ENCODE data around the gene HAGHL. TPM values are rescaled to one million over a fixed set of nuclear protein-coding genes. Genes with fewer than 3 reads are reported as not detected.

The HAGHL gene
- total and polyA plus RNA-seq, 2 of the 8 experiments (the other 6 are each of a cell fraction or from before 2014, with no cell fraction given) = 26.6 to 26.9 TPM

DNA sequence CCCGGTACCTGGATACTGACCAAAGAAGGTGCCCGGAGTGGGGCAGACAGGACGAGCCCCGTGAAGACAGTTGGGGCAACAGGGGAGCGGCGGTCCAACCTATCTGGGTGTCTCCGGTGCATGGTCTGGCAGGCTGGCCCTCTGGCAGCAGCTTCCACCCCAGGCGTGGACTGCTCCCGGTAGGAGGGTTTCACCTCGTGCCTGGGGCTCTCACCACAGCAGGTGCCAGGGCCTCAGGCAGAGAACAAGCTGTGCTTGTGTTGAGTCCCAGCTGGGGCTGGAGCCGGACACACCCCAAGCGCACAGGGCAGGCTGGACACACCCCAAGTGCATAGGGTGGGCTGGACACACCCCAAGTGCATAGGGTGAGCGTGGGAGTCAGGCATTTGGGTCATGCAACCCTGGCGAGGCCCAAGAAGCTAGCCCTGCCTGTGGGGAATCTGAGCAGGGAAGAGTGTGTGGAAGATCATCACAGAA, 19.8 kb upstream of the HAGHL start:
- H2AFZ ChIP-seq (ENCODE audit: low read length) = no peak overlapping the region
- peaks cover 12% of the 10 kb centered on the region; the same call in 1 of the 2 replicates for H3K23me2 ChIP-seq (ENCODE audit: low read depth, low read length)
- no peak overlapping the region for H3K56ac ChIP-seq (replicated peaks; ENCODE audit: insufficient read length, low read depth, low read length)
- no peaks in the 10 kb centered on the region for H3K9me3 ChIP-seq (ENCODE audit: insufficient read depth in 2 of 2, low read depth in 1 of 2, low read length in 1 of 2)
- POLR2A ChIA-PET (ENCODE audit: partially characterized antibody) = interaction anchor here (0.7 to 20.9 kb wide), 13 partner anchors 10 to 795 kb away, joined by 3 to 353 read pairs (median 4); partner anchors contain the start of genes ANTKMT, CCDC78, CIAO3 and HAGHL
- no peak overlapping the region for H2BK120ac ChIP-seq (replicated peaks; ENCODE audit: low read depth, low read length)
- peaks cover 3 to 22% of the 10 kb centered on the region in 2 experiments for H4K20me1 ChIP-seq (replicated peaks in 1 of 2; ENCODE audit: control insufficient read depth in 1 of 2, insufficient read depth in 2 of 2, low read length in 2 of 2)
- no peak for DNase-seq (ENCODE audit: low read depth in 1 of 2, low spot score in 2 of 2)
- H3K23ac ChIP-seq (ENCODE audit: insufficient read length) = no peak overlapping the region
- no peak overlapping the region for H3K14ac ChIP-seq (ENCODE audit: insufficient read length)
- H2AK5ac ChIP-seq (ENCODE audit: low read depth, low read length) = no peak overlapping the region
- H4K8ac ChIP-seq (ENCODE audit: extremely low read depth, insufficient read depth, low read length) = no peak overlapping the region
- H2BK12ac ChIP-seq (ENCODE audit: low read depth, low read length) = peak overlapping the region; percentile 60; the same call in 1 of the 2 replicates
- FAIRE-seq = no peak
- 0 out of 2 replicates have a peak overlapping the region, but pooled peaks have one; percentile 32 for H2BK20ac ChIP-seq (ENCODE audit: low read length)
- no peak overlapping the region for H2BK5ac ChIP-seq (ENCODE audit: low read depth, low read length)
- no peaks in the 10 kb centered on the region for H3K79me1 ChIP-seq (ENCODE audit: low read depth, low read length)
- H3K4me2 ChIP-seq (ENCODE audit: insufficient read depth in 1 of 2, low read depth in 2 of 2, low read length in 2 of 2) = peak overlapping the region; percentile 66 to 92; a peak in 2 of 4 replicates
- no peak overlapping the region for H3K27ac ChIP-seq (ENCODE audit: low read depth, low read length)
- no peak overlapping the region for H4K5ac ChIP-seq (ENCODE audit: insufficient read length, low read depth, low read length)
- no peak overlapping the region; the same call in 1 of the 2 replicates for H2BK15ac ChIP-seq (ENCODE audit: low read length)
- peaks cover 46 to 80% (median 65%) of the 10 kb centered on the region in 4 experiments for H3K27me3 ChIP-seq (replicated peaks in 1 of 4; ENCODE audit: control insufficient read depth in 3 of 4, extremely low read depth in 1 of 4, insufficient read depth in 3 of 4, low read length in 3 of 4)
- WGBS, 2 experiments (ENCODE audit: extremely low coverage in 1 of 2, insufficient coverage in 1 of 2, insufficient read length in 1 of 2, insufficient replicate concordance in 2 of 2, low coverage in 1 of 2, low lambda C conversion rate in 2 of 2, missing lambda C conversion rate in 1 of 2) = 72% methylated on average over 14 of the region's 14 CpGs; no CpG with 5 or more reads in 1 of the 2 experiments
- peaks cover 0 to 9% (median 5%) of the 10 kb centered on the region in 4 experiments; a peak in 4 of 7 replicates for H3K4me1 ChIP-seq (replicated peaks in 1 of 4; ENCODE audit: control insufficient read depth in 3 of 4, insufficient read depth in 4 of 4, low read length in 3 of 4)
- peak overlapping the region in 2 of 4 experiments; percentile 34 to 69; a peak in 2 of 8 replicates for H3K4me3 ChIP-seq (ENCODE audit: extremely low read depth in 1 of 4, insufficient read depth in 2 of 4, low read depth in 3 of 4, low read length in 4 of 4)
- H3K9ac ChIP-seq (replicated peaks in 1 of 4; ENCODE audit: extremely low read depth in 1 of 4, low read depth in 3 of 4, low read length in 3 of 4) = no peak overlapping the region
- CTCF ChIA-PET (ENCODE audit: partially characterized antibody) = interaction anchor here (0.6 to 33.4 kb wide), 11 partner anchors 9 to 1166 kb away, joined by 3 to 977 read pairs (median 5); partner anchors contain the start of genes ANTKMT, CCDC78, CHTF18 and CIAO3
- H4K91ac ChIP-seq (replicated peaks; ENCODE audit: insufficient read length, low read length) = no peak overlapping the region
- H3K79me2 ChIP-seq (ENCODE audit: control insufficient read depth in 1 of 2, insufficient read depth in 2 of 2, low read length in 2 of 2) = no peaks in the 10 kb centered on the region
- H3K18ac ChIP-seq (ENCODE audit: extremely low read depth, low read length) = no peak overlapping the region
- no peaks in the 10 kb centered on the region for H3K36me3 ChIP-seq (ENCODE audit: control insufficient read depth in 2 of 4, insufficient read depth in 4 of 4, low read length in 3 of 4)
- no peak overlapping the region for H3K4ac ChIP-seq (replicated peaks; ENCODE audit: insufficient read length, low read depth, low read length)
- no peak for TF ChIP-seq TAF7 (optimal IDR thresholded peaks at IDR 0.05; ENCODE audit: borderline replicate concordance, low read depth, low read length)
- TF ChIP-seq JUND (IDR thresholded peaks at IDR 0.05; ENCODE audit: low read length) = no peak
- TF ChIP-seq CREB1 (IDR thresholded peaks at IDR 0.05) = no peak
- no peak for TF ChIP-seq TAF1 (IDR thresholded peaks at IDR 0.05; ENCODE audit: low read depth, low read length)
- no peak for TF ChIP-seq SRF (IDR thresholded peaks at IDR 0.05; ENCODE audit: low read depth, low read length)

All from H1 (cell line).